GM23338 (cell line): ENCODE results near the gene BCAS1. TPM values are rescaled to one million over a fixed set of nuclear protein-coding genes. Genes with fewer than 3 reads are reported as not detected.

Experiments used
- ATAC-seq: fragments of 200-7000 bp; cut with Tn5 transposase; 3 replicates; pipeline ENCODE4 v1.9.1; 2020
- DNase-seq: peaks from one replicate; pipeline ENCODE4 v3.0.0-alpha.2; 2015; ENCODE audit warnings: low spot score
- H2AFZ ChIP-seq: fragments of 200-600 bp; sonication (generic); 2 replicates; pipeline ENCODE4 v1.8.0; 2016; ENCODE audit warnings: antibody characterized with exemption, mild to moderate bottlenecking, moderate library complexity
- H3F3A ChIP-seq: fragments of 200-600 bp; sonication (generic); replicated peaks from 2 replicates; pipeline ENCODE4 v1.8.0; 2017; ENCODE audit warnings: antibody characterized with exemption, mixed run types, low read depth
- H3K27ac ChIP-seq: fragments of 200-600 bp; sonication (generic); 2 replicates; pipeline ENCODE4 v1.6.1; 2016; ENCODE audit warnings: low read depth
- H3K27me3 ChIP-seq: fragments of 200-600 bp; sonication (generic); 2 replicates; pipeline ENCODE4 v1.8.0; 2016; ENCODE audit warnings: mild to moderate bottlenecking, mixed run types, moderate library complexity; ENCODE audit not compliant: insufficient read depth
- H3K36me3 ChIP-seq: fragments of 200-600 bp; sonication (generic); 2 replicates; pipeline ENCODE4 v1.8.0; 2016; ENCODE audit warnings: mild to moderate bottlenecking; ENCODE audit not compliant: insufficient read depth
- H3K4me1 ChIP-seq: fragments of 200-600 bp; sonication (generic); 2 replicates; pipeline ENCODE4 v1.8.0; 2016; ENCODE audit warnings: mild to moderate bottlenecking, moderate library complexity; ENCODE audit not compliant: insufficient read depth
- H3K4me2 ChIP-seq: fragments of 200-600 bp; sonication (generic); 2 replicates; pipeline ENCODE4 v1.7.1; 2017; ENCODE audit warnings: mixed run types
- H3K4me3 ChIP-seq: fragments of 200-600 bp; sonication (generic); 2 replicates; pipeline ENCODE4 v1.6.1; 2016; ENCODE audit warnings: mixed run types
- H3K79me2 ChIP-seq: fragments of 200-600 bp; sonication (generic); replicated peaks from 2 replicates; pipeline ENCODE4 v1.8.0; 2017; ENCODE audit warnings: mild to moderate bottlenecking; ENCODE audit not compliant: insufficient read depth
- H3K9me2 ChIP-seq: fragments of 200-600 bp; sonication (generic); 2 replicates; pipeline ENCODE4 v1.8.0; 2017; ENCODE audit not compliant: insufficient read depth
- H4K20me1 ChIP-seq: fragments of 200-600 bp; sonication (generic); replicated peaks from 2 replicates; pipeline ENCODE4 v1.8.0; 2017; ENCODE audit warnings: mild to moderate bottlenecking; ENCODE audit not compliant: insufficient read depth
- H3K27ac Mint-ChIP-seq: 2 replicates; pipeline ENCODE4 v1.8.0; 2020; ENCODE audit warnings: inconsistent platforms, mild to moderate bottlenecking, moderate library complexity, mixed read lengths
- H3K27me3 Mint-ChIP-seq: 3 replicates; pipeline ENCODE4 v1.8.0; 2022; ENCODE audit warnings: low read depth, mild to moderate bottlenecking, moderate library complexity, mixed read lengths, inconsistent platforms; ENCODE audit not compliant: insufficient read depth, poor library complexity
- H3K36me3 Mint-ChIP-seq: 3 replicates; pipeline ENCODE4 v1.8.0; 2021; ENCODE audit warnings: low read depth, mild to moderate bottlenecking, inconsistent platforms, moderate library complexity, mixed read lengths
- H3K4me1 Mint-ChIP-seq: 3 replicates; pipeline ENCODE4 v1.8.0; 2020; ENCODE audit warnings: mild to moderate bottlenecking, inconsistent platforms, mixed read lengths
- H3K4me3 Mint-ChIP-seq: 3 replicates; pipeline ENCODE4 v1.8.0; 2021; ENCODE audit warnings: moderate library complexity, mild to moderate bottlenecking, inconsistent platforms, mixed read lengths
- H3K9me3 Mint-ChIP-seq: 3 replicates; pipeline ENCODE4 v1.8.0; 2020; ENCODE audit warnings: moderate library complexity, mild to moderate bottlenecking, inconsistent platforms, mixed read lengths
- CREB1 ChIP-seq: fragments of 250-450 bp; sonication (Bioruptor Pico); IDR thresholded peaks from 2 replicates; pipeline ENCODE4 v1.5.0; 2020; ENCODE audit warnings: low read depth, mild to moderate bottlenecking, moderate library complexity
- ETS1 ChIP-seq: IDR thresholded peaks from 2 replicates; pipeline ENCODE4 v1.6.1; 2016; ENCODE audit warnings: antibody characterized with exemption
- EZH2 ChIP-seq: fragments of 200-600 bp; sonication (generic); IDR thresholded peaks from one replicate; pipeline ENCODE4 v1.8.0; 2017; ENCODE audit warnings: antibody characterized with exemption, mild to moderate bottlenecking, low read depth; ENCODE audit not compliant: unreplicated experiment
- EZH2phosphoT487 ChIP-seq: fragments of 200-600 bp; sonication (generic); IDR thresholded peaks from one replicate; pipeline ENCODE4 v1.8.1; 2018; ENCODE audit warnings: antibody characterized with exemption; ENCODE audit not compliant: unreplicated experiment
- JUNB ChIP-seq: IDR thresholded peaks from one replicate; pipeline ENCODE4 v1.6.1; 2016; ENCODE audit warnings: antibody characterized with exemption; ENCODE audit not compliant: unreplicated experiment
- NANOG ChIP-seq: IDR thresholded peaks from 2 replicates; pipeline ENCODE4 v1.6.1; 2016; ENCODE audit warnings: antibody characterized with exemption, borderline replicate concordance
- POLR2AphosphoS5 ChIP-seq: IDR thresholded peaks from 2 replicates; pipeline ENCODE4 v1.6.1; 2016; ENCODE audit warnings: antibody characterized with exemption, low read depth
- STAT1 ChIP-seq: IDR thresholded peaks from one replicate; pipeline ENCODE4 v1.6.1; 2016; ENCODE audit warnings: antibody characterized with exemption; ENCODE audit not compliant: unreplicated experiment
- ZNF114 ChIP-seq: fragments of 250-450 bp; sonication (Bioruptor Pico); IDR thresholded peaks from 2 replicates; pipeline ENCODE4 v1.5.0; 2020; ENCODE audit warnings: mild to moderate bottlenecking, moderate library complexity
- ZNF331 ChIP-seq: fragments of 250-450 bp; sonication (Bioruptor Pico); IDR thresholded peaks from 2 replicates; pipeline ENCODE4 v1.5.0; 2020; ENCODE audit warnings: low read depth, mild to moderate bottlenecking, moderate library complexity
- polyA plus RNA-seq: library from polyadenylated mRNA; unstranded; fragments of >200 nt; fragmentation: Nextera tagmentation; extraction: Ambion mirVana; gene quantifications from 2 replicates; pipeline ENCODE4 v1.2.1, GENCODE V29; 2016
- total RNA-seq: library from RNA; depleted of rRNA; stranded (reverse); fragments of >200 nt; shearing (Covaris generic); gene quantifications from 2 replicates; pipeline ENCODE4 v1.2.3, GENCODE V29; 2014
- TF ChIP-seq, protein P1 (sequence below), 2 experiments: fragments of 200-600 bp in 1 of 2; sonication (generic) in 1 of 2; conservative IDR thresholded peaks; 2 replicates each; pipeline versions ENCODE4 v1.5.1 to v1.6.1; 2016 to 2017; ENCODE audit warnings: antibody characterized with exemption in 2 of 2, low read depth in 2 of 2, mild to moderate bottlenecking in 2 of 2, moderate library complexity in 1 of 2
- TF ChIP-seq, protein P2 (sequence below): IDR thresholded peaks from one replicate; pipeline ENCODE4 v1.6.1; 2018; ENCODE audit warnings: antibody characterized with exemption; ENCODE audit not compliant: unreplicated experiment
- TF ChIP-seq, protein P3 (sequence below): fragments of 250-450 bp; sonication (Bioruptor Pico); IDR thresholded peaks from 2 replicates; pipeline ENCODE4 v1.5.0; 2020; ENCODE audit warnings: mild to moderate bottlenecking, moderate library complexity

Gene BCAS1
- total and polyA plus RNA-seq, 2 experiments from 2014 or later, result 0.17 to 0.19 TPM

- Histone ChIP-seq H3K27me3 (no peaks in the 10 kb centered on the region), H3K79me2 (no peaks in the 10 kb centered on the region), H3K9me2 (no peaks in the 10 kb centered on the region), H3K4me1 (no peaks in the 10 kb centered on the region), H2AFZ (peak overlapping the region; percentile 66), H4K20me1 (no peaks in the 10 kb centered on the region), H3K27ac (no peak overlapping the region), H3K36me3 (no peaks in the 10 kb centered on the region), H3F3A (no peaks in the 10 kb centered on the region), H3K4me2 (no peak overlapping the region), H3K4me3 (no peak overlapping the region)
- H3K27ac Mint-ChIP-seq, result no peak overlapping the region
- no peak overlapping the region for H3K4me3 Mint-ChIP-seq
- H3K27me3 Mint-ChIP-seq, result peaks cover 1% of the 10 kb centered on the region
- no peaks in the 10 kb centered on the region for H3K36me3 Mint-ChIP-seq
- no peaks in the 10 kb centered on the region for H3K9me3 Mint-ChIP-seq
- no peaks in the 10 kb centered on the region for H3K4me1 Mint-ChIP-seq
- TF ChIP-seq NANOG (no peak), CREB1 (CRISPR knock-in tag) (no peak), EZH2phosphoT487 (no peak), ETS1 (no peak), POLR2AphosphoS5 (no peak), JUNB (no peak), ZNF114 (CRISPR knock-in tag) (no peak), STAT1 (no peak), EZH2 (no peak), ZNF331 (CRISPR knock-in tag) (no peak)
- TF ChIP-seq, protein P1, sequence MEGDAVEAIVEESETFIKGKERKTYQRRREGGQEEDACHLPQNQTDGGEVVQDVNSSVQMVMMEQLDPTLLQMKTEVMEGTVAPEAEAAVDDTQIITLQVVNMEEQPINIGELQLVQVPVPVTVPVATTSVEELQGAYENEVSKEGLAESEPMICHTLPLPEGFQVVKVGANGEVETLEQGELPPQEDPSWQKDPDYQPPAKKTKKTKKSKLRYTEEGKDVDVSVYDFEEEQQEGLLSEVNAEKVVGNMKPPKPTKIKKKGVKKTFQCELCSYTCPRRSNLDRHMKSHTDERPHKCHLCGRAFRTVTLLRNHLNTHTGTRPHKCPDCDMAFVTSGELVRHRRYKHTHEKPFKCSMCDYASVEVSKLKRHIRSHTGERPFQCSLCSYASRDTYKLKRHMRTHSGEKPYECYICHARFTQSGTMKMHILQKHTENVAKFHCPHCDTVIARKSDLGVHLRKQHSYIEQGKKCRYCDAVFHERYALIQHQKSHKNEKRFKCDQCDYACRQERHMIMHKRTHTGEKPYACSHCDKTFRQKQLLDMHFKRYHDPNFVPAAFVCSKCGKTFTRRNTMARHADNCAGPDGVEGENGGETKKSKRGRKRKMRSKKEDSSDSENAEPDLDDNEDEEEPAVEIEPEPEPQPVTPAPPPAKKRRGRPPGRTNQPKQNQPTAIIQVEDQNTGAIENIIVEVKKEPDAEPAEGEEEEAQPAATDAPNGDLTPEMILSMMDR (conservative IDR thresholded peaks at IDR 0.05; ENCODE audit: low read depth in 2 of 2), result no peak
- TF ChIP-seq, protein P2, sequence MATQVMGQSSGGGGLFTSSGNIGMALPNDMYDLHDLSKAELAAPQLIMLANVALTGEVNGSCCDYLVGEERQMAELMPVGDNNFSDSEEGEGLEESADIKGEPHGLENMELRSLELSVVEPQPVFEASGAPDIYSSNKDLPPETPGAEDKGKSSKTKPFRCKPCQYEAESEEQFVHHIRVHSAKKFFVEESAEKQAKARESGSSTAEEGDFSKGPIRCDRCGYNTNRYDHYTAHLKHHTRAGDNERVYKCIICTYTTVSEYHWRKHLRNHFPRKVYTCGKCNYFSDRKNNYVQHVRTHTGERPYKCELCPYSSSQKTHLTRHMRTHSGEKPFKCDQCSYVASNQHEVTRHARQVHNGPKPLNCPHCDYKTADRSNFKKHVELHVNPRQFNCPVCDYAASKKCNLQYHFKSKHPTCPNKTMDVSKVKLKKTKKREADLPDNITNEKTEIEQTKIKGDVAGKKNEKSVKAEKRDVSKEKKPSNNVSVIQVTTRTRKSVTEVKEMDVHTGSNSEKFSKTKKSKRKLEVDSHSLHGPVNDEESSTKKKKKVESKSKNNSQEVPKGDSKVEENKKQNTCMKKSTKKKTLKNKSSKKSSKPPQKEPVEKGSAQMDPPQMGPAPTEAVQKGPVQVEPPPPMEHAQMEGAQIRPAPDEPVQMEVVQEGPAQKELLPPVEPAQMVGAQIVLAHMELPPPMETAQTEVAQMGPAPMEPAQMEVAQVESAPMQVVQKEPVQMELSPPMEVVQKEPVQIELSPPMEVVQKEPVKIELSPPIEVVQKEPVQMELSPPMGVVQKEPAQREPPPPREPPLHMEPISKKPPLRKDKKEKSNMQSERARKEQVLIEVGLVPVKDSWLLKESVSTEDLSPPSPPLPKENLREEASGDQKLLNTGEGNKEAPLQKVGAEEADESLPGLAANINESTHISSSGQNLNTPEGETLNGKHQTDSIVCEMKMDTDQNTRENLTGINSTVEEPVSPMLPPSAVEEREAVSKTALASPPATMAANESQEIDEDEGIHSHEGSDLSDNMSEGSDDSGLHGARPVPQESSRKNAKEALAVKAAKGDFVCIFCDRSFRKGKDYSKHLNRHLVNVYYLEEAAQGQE, result no peak
- TF ChIP-seq, protein P3, sequence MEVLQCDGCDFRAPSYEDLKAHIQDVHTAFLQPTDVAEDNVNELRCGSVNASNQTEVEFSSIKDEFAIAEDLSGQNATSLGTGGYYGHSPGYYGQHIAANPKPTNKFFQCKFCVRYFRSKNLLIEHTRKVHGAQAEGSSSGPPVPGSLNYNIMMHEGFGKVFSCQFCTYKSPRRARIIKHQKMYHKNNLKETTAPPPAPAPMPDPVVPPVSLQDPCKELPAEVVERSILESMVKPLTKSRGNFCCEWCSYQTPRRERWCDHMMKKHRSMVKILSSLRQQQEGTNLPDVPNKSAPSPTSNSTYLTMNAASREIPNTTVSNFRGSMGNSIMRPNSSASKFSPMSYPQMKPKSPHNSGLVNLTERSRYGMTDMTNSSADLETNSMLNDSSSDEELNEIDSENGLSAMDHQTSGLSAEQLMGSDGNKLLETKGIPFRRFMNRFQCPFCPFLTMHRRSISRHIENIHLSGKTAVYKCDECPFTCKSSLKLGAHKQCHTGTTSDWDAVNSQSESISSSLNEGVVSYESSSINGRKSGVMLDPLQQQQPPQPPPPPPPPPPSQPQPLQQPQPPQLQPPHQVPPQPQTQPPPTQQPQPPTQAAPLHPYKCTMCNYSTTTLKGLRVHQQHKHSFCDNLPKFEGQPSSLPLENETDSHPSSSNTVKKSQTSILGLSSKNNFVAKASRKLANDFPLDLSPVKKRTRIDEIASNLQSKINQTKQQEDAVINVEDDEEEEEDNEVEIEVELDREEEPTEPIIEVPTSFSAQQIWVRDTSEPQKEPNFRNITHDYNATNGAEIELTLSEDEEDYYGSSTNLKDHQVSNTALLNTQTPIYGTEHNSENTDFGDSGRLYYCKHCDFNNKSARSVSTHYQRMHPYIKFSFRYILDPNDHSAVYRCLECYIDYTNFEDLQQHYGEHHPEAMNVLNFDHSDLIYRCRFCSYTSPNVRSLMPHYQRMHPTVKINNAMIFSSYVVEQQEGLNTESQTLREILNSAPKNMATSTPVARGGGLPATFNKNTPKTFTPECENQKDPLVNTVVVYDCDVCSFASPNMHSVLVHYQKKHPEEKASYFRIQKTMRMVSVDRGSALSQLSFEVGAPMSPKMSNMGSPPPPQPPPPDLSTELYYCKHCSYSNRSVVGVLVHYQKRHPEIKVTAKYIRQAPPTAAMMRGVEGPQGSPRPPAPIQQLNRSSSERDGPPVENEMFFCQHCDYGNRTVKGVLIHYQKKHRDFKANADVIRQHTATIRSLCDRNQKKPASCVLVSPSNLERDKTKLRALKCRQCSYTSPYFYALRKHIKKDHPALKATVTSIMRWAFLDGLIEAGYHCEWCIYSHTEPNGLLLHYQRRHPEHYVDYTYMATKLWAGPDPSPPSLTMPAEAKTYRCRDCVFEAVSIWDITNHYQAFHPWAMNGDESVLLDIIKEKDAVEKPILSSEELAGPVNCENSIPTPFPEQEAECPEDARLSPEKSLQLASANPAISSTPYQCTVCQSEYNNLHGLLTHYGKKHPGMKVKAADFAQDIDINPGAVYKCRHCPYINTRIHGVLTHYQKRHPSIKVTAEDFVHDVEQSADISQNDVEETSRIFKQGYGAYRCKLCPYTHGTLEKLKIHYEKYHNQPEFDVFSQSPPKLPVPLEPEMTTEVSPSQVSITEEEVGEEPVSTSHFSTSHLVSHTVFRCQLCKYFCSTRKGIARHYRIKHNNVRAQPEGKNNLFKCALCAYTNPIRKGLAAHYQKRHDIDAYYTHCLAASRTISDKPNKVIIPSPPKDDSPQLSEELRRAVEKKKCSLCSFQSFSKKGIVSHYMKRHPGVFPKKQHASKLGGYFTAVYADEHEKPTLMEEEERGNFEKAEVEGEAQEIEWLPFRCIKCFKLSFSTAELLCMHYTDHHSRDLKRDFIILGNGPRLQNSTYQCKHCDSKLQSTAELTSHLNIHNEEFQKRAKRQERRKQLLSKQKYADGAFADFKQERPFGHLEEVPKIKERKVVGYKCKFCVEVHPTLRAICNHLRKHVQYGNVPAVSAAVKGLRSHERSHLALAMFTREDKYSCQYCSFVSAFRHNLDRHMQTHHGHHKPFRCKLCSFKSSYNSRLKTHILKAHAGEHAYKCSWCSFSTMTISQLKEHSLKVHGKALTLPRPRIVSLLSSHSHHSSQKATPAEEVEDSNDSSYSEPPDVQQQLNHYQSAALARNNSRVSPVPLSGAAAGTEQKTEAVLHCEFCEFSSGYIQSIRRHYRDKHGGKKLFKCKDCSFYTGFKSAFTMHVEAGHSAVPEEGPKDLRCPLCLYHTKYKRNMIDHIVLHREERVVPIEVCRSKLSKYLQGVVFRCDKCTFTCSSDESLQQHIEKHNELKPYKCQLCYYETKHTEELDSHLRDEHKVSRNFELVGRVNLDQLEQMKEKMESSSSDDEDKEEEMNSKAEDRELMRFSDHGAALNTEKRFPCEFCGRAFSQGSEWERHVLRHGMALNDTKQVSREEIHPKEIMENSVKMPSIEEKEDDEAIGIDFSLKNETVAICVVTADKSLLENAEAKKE, result no peak
- no peak for ATAC-seq
- DNase-seq, result no peak
These were observed 8.0 kb upstream of the BCAS1 start for GRCh38 chr20:54078296-54078984.
